ENCODE results near the gene ANO7.

- no peak for TF ChIP-seq ZFX (IDR thresholded peaks at IDR 0.05)
- no peak for TF ChIP-seq CTCF (conservative IDR thresholded peaks at IDR 0.05)
These were observed 22.8 kb downstream of the ANO7 start for GRCh38 chr2:241211276-241211675.

All from C4-2B (cell line).